VCaP (cell line): ENCODE data around the gene SUGP2.

Experiments
- H3K27ac ChIP-seq: fragments of 450-650 bp; 2 replicates; pipeline ENCODE4 v1.5.1; 2017
- CTCF ChIP-seq: fragments of 450-650 bp; conservative IDR thresholded peaks from 2 replicates; pipeline ENCODE4 v1.5.1; 2017; ENCODE audit warnings: mild to moderate bottlenecking, moderate library complexity

The SUGP2 gene

GRCh38 chr19:19040417-19040816, 7.1 kb upstream of the SUGP2 start:
- TF ChIP-seq CTCF, result no peak
- peak overlapping the region; percentile 68 for H3K27ac ChIP-seq

GRCh38 chr19:19039901-19040300, 6.6 kb upstream of the SUGP2 start:
- H3K27ac ChIP-seq, result peak overlapping the region; percentile 68
- no peak for TF ChIP-seq CTCF

GRCh38 chr19:19034204-19034624, 897 bp upstream of the SUGP2 start:
- no peak for TF ChIP-seq CTCF
- H3K27ac ChIP-seq, result peak overlapping the region; percentile 92

GRCh38 chr19:19033176-19033425, 216 bp downstream of the SUGP2 start:
- H3K27ac ChIP-seq, result peak overlapping the region; percentile 92
- TF ChIP-seq CTCF, result no peak

GRCh38 chr19:19032420-19033175, 719 bp downstream of the SUGP2 start:
- H3K27ac ChIP-seq, result peak overlapping the region; percentile 92
- no peak for TF ChIP-seq CTCF

GRCh38 chr19:19031891-19032290, 1.4 kb downstream of the SUGP2 start:
- TF ChIP-seq CTCF, result no peak
- peak overlapping the region; percentile 92; the same call in 1 of the 2 replicates for H3K27ac ChIP-seq

GRCh38 chr19:19028526-19028925, 4.8 kb downstream of the SUGP2 start:
- no peak for TF ChIP-seq CTCF
- H3K27ac ChIP-seq, result peak overlapping the region; percentile 79
